Measurements from ENCODE around the gene KAZN.
A peak's percentile ranks its signal among the peaks of the same experiment; 100 is the strongest.

The KAZN gene

GRCh38 chr1:14835725-14836124 is 237.2 kb downstream of the KAZN start:
- TF ChIP-seq, protein P1, sequence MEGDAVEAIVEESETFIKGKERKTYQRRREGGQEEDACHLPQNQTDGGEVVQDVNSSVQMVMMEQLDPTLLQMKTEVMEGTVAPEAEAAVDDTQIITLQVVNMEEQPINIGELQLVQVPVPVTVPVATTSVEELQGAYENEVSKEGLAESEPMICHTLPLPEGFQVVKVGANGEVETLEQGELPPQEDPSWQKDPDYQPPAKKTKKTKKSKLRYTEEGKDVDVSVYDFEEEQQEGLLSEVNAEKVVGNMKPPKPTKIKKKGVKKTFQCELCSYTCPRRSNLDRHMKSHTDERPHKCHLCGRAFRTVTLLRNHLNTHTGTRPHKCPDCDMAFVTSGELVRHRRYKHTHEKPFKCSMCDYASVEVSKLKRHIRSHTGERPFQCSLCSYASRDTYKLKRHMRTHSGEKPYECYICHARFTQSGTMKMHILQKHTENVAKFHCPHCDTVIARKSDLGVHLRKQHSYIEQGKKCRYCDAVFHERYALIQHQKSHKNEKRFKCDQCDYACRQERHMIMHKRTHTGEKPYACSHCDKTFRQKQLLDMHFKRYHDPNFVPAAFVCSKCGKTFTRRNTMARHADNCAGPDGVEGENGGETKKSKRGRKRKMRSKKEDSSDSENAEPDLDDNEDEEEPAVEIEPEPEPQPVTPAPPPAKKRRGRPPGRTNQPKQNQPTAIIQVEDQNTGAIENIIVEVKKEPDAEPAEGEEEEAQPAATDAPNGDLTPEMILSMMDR (conservative IDR thresholded peaks at IDR 0.05; ENCODE audit: control insufficient read depth, insufficient read depth, low read depth, low read length): no peak
- peak; percentile 77 for DNase-seq (ENCODE audit: low read depth)
- no peak overlapping the region for H3K4me3 ChIP-seq (ENCODE audit: control insufficient read depth, low read depth, low read length)

- DNase-seq (ENCODE audit: low read depth): no peak
- H3K4me3 ChIP-seq (ENCODE audit: control insufficient read depth, low read depth, low read length): no peak overlapping the region
- TF ChIP-seq, protein P1 (conservative IDR thresholded peaks at IDR 0.05; ENCODE audit: control insufficient read depth, insufficient read depth, low read depth, low read length): no peak
Measured at GRCh38 chr1:14836426-14837140, 238.1 kb downstream of the KAZN start.

- no peak for DNase-seq (ENCODE audit: low read depth)
- no peak overlapping the region for H3K4me3 ChIP-seq (ENCODE audit: control insufficient read depth, low read depth, low read length)
- TF ChIP-seq, protein P1 (conservative IDR thresholded peaks at IDR 0.05; ENCODE audit: control insufficient read depth, insufficient read depth, low read depth, low read length): no peak
Measured at GRCh38 chr1:14840374-14840773, 241.9 kb downstream of the KAZN start.

DNA sequence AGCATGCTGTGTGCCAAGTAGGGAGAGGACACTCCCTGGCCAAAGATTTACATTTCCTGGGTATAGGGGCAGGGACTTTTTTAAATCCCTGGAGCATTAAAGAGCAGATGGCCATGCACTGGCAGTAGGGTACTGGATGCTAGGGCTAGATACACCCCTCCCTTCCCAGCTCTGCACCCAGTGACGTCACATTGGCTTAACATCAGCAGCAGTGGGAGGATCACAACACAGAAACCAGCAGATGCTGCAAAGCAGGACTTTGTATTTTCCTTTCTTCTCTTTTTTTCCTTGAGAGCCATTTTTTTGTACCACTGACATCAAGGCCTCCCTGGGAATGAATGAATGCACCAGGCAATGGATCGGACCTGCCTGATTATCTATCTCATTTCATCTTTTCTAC is 243.0 kb downstream of the KAZN start:
- no peak for DNase-seq (ENCODE audit: low read depth)
- TF ChIP-seq, protein P1 (conservative IDR thresholded peaks at IDR 0.05; ENCODE audit: control insufficient read depth, insufficient read depth, low read depth, low read length): no peak
- H3K4me3 ChIP-seq (ENCODE audit: control insufficient read depth, low read depth, low read length): no peak overlapping the region

GRCh38 chr1:14841951-14842350 is 243.5 kb downstream of the KAZN start:
- no peak overlapping the region for H3K4me3 ChIP-seq (ENCODE audit: control insufficient read depth, low read depth, low read length)
- no peak for DNase-seq (ENCODE audit: low read depth)
- TF ChIP-seq, protein P1 (conservative IDR thresholded peaks at IDR 0.05; ENCODE audit: control insufficient read depth, insufficient read depth, low read depth, low read length): no peak

DNA sequence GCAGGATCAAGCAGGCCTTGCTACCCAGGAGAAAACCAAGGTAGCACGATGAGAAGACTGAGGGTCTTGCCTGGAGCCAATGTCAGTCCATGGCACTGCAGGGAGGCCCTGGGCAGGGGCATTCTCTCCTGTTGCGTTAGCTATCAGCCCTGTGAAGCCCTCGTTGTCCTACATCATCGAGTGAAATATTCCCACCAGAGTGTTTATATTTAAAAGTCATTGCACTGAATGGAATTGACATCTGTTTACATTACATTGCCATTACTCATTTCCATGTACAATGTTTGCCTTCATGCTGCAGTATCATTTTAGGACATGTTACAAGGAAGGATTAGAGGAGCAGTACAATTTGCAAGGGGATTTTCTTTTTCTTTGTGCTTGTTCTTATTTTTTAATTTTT is 243.9 kb downstream of the KAZN start:
- DNase-seq (ENCODE audit: low read depth): no peak
- TF ChIP-seq, protein P1 (conservative IDR thresholded peaks at IDR 0.05; ENCODE audit: control insufficient read depth, insufficient read depth, low read depth, low read length): no peak
- no peak overlapping the region for H3K4me3 ChIP-seq (ENCODE audit: control insufficient read depth, low read depth, low read length)

All from fibroblast of mammary gland (primary cell).